Vagina (tissue), 2 donors: Measurements from ENCODE around the gene USP21.
A peak's percentile ranks its signal among the peaks of the same experiment; 100 is the strongest.

Source experiments
- POLR2A ChIP-seq, 2 donors: fragments of 450-650 bp; IDR thresholded peaks; one replicate each; pipeline ENCODE4 v1.6.1; 2017; ENCODE audit warnings: antibody characterized with exemption in 2 of 2, mild to moderate bottlenecking in 2 of 2, moderate library complexity in 2 of 2
- POLR2AphosphoS5 ChIP-seq, 2 donors: sonication (generic); formaldehyde crosslinking; IDR thresholded peaks; one replicate each; pipeline ENCODE4 v1.9.0; 2017; ENCODE audit warnings: antibody characterized with exemption in 2 of 2, mild to moderate bottlenecking in 2 of 2, low read depth in 1 of 2; ENCODE audit not compliant: insufficient read depth in 1 of 2
- TF ChIP-seq, protein P1 (sequence below), 3 experiments: fragments of 450-650 bp in 2 of 3; fragments of 200-600 bp in 1 of 3; sonication (generic) in 1 of 3; IDR thresholded peaks; one replicate each; pipeline ENCODE4 v1.5.1; 2017 to 2019; ENCODE audit warnings: antibody characterized with exemption in 3 of 3, mild to moderate bottlenecking in 2 of 3, moderate library complexity in 2 of 3

DNA sequence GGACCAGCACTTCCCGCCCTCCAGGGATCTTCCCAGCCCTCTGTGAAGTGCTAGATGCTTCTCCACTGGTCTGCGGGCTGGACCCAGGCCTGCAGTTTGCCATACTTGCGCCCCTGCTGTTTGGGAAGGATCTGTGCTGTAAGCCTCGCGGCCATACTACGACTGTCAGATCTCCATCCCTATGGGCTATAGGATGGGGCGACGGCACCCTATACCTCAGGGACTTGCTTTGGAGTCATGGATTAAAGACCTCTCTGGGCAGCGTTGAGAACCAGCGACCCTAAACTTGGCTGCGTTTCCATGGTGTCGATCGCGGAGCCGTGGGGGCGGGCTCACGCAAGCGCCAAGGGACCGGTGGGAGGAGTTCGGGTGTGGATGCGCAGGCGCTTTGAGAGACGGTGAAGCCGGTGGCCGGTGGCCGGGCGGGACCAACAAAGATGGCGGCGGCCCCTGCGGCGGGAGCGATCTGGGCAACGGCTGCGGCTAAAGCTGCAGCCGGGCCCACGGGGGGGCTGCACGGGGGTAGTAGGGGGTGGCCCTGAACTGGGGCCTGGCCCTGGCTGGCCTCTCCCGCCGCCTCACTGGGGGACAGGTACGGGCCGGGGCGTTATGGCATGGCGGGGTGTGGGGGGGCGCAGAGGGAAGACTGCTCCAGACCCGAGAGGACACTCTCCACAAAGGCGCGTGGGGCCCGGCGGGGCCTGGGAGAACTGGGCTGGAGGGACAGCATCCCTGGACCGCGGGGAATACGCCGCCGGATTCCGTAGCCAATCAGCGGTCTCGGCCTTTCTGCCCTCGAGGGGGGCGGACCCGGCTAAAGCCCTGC is at the start of gene USP21:
- peak; percentile 85 to 91 for TF ChIP-seq POLR2AphosphoS5 (IDR thresholded peaks at IDR 0.05; ENCODE audit: insufficient read depth in 1 of 2, low read depth in 1 of 2)
- TF ChIP-seq, protein P1, sequence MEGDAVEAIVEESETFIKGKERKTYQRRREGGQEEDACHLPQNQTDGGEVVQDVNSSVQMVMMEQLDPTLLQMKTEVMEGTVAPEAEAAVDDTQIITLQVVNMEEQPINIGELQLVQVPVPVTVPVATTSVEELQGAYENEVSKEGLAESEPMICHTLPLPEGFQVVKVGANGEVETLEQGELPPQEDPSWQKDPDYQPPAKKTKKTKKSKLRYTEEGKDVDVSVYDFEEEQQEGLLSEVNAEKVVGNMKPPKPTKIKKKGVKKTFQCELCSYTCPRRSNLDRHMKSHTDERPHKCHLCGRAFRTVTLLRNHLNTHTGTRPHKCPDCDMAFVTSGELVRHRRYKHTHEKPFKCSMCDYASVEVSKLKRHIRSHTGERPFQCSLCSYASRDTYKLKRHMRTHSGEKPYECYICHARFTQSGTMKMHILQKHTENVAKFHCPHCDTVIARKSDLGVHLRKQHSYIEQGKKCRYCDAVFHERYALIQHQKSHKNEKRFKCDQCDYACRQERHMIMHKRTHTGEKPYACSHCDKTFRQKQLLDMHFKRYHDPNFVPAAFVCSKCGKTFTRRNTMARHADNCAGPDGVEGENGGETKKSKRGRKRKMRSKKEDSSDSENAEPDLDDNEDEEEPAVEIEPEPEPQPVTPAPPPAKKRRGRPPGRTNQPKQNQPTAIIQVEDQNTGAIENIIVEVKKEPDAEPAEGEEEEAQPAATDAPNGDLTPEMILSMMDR (IDR thresholded peaks at IDR 0.05), result peak in 1 of 3 experiments; percentile 15
- TF ChIP-seq POLR2A (IDR thresholded peaks at IDR 0.05), result peak in 1 of 2 donors; percentile 49
